ENCODE results near the gene SUDS3. TPM values are rescaled to one million over a fixed set of nuclear protein-coding genes. Genes with fewer than 3 reads are reported as not detected.
A peak's percentile ranks its signal among the peaks of the same experiment; 100 is the strongest.
"Not testable (repeated sequence)": the region's sequence is repeated elsewhere in the genome, so short reads cannot be mapped to it uniquely, and the experiment has no call there.

SUDS3 gene
- total RNA-seq, 1 donor from 2014 or later, result 27.2 TPM

DNA sequence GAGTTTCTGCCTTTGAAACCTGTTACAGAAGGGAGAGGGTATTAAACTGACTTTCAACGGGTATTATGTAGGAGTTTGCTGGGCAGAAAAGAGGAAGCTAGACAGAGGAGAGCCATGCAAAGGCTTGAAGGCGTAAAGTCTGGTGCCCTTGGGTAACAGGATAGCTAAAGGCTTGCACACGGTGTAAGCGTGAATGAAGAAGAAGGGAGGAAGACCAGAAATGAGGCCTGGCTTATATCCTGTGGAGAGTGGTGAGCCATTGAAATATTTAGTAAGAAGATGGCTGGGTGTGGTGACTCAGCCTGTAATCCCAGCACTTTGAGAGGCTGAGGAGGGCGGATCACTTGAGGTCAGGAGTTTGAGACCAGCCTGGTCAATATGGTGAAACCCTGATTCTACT is 22.6 kb downstream of the SUDS3 start:
- TF ChIP-seq, protein P1, sequence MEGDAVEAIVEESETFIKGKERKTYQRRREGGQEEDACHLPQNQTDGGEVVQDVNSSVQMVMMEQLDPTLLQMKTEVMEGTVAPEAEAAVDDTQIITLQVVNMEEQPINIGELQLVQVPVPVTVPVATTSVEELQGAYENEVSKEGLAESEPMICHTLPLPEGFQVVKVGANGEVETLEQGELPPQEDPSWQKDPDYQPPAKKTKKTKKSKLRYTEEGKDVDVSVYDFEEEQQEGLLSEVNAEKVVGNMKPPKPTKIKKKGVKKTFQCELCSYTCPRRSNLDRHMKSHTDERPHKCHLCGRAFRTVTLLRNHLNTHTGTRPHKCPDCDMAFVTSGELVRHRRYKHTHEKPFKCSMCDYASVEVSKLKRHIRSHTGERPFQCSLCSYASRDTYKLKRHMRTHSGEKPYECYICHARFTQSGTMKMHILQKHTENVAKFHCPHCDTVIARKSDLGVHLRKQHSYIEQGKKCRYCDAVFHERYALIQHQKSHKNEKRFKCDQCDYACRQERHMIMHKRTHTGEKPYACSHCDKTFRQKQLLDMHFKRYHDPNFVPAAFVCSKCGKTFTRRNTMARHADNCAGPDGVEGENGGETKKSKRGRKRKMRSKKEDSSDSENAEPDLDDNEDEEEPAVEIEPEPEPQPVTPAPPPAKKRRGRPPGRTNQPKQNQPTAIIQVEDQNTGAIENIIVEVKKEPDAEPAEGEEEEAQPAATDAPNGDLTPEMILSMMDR (IDR thresholded peaks at IDR 0.05; ENCODE audit: unreplicated experiment), result no peak
- peak overlapping the region; percentile 2 for H3K4me3 Mint-ChIP-seq (ENCODE audit: unreplicated experiment)
- peaks cover 5% of the 10 kb centered on the region for H3K27me3 Mint-ChIP-seq (ENCODE audit: unreplicated experiment)
- H3K9me3 Mint-ChIP-seq (ENCODE audit: unreplicated experiment), result no peaks in the 10 kb centered on the region
- H3K36me3 Mint-ChIP-seq (ENCODE audit: low read depth, unreplicated experiment), result peaks cover 36% of the 10 kb centered on the region
- H3K27ac Mint-ChIP-seq (ENCODE audit: unreplicated experiment), result no peak overlapping the region
- no peak for DNase-seq (ENCODE audit: low spot score)
- peaks cover 4% of the 10 kb centered on the region for H3K4me1 Mint-ChIP-seq (ENCODE audit: unreplicated experiment)

- Mint-ChIP-seq H3K4me3 (ENCODE audit: unreplicated experiment) (no peak overlapping the region), H3K9me3 (ENCODE audit: unreplicated experiment) (no peaks in the 10 kb centered on the region), H3K27ac (ENCODE audit: unreplicated experiment) (no peak overlapping the region), H3K36me3 (ENCODE audit: low read depth, unreplicated experiment) (peaks cover 37% of the 10 kb centered on the region), H3K4me1 (ENCODE audit: unreplicated experiment) (peaks cover 4% of the 10 kb centered on the region), H3K27me3 (ENCODE audit: unreplicated experiment) (peaks cover 6% of the 10 kb centered on the region)
- TF ChIP-seq, protein P1 (IDR thresholded peaks at IDR 0.05; ENCODE audit: unreplicated experiment), result no peak
- no peak for DNase-seq (ENCODE audit: low spot score)
Measured at GRCh38 chr12:118402251-118402650, 25.9 kb downstream of the SUDS3 start.

- Mint-ChIP-seq H3K9me3 (ENCODE audit: unreplicated experiment) (no peaks in the 10 kb centered on the region), H3K4me1 (ENCODE audit: unreplicated experiment) (no peaks in the 10 kb centered on the region), H3K27me3 (ENCODE audit: unreplicated experiment) (peaks cover 5% of the 10 kb centered on the region), H3K27ac (ENCODE audit: unreplicated experiment) (no peak overlapping the region), H3K4me3 (ENCODE audit: unreplicated experiment) (no peak overlapping the region), H3K36me3 (ENCODE audit: low read depth, unreplicated experiment) (peaks cover 29% of the 10 kb centered on the region)
- TF ChIP-seq, protein P1 (IDR thresholded peaks at IDR 0.05; ENCODE audit: unreplicated experiment), result peak; percentile 82
- peak; percentile 62 for DNase-seq (ENCODE audit: low spot score)
Measured at GRCh38 chr12:118404876-118405521, 28.6 kb downstream of the SUDS3 start.

GRCh38 chr12:118408241-118408640 is 31.9 kb downstream of the SUDS3 start:
- H3K27me3 Mint-ChIP-seq (ENCODE audit: unreplicated experiment); H3K4me3 Mint-ChIP-seq (ENCODE audit: unreplicated experiment); H3K27ac Mint-ChIP-seq (ENCODE audit: unreplicated experiment); H3K9me3 Mint-ChIP-seq (ENCODE audit: unreplicated experiment); DNase-seq (ENCODE audit: low spot score); H3K4me1 Mint-ChIP-seq (ENCODE audit: unreplicated experiment): not testable (repeated sequence)
- peaks cover 32% of the 10 kb centered on the region for H3K36me3 Mint-ChIP-seq (ENCODE audit: low read depth, unreplicated experiment)

DNA sequence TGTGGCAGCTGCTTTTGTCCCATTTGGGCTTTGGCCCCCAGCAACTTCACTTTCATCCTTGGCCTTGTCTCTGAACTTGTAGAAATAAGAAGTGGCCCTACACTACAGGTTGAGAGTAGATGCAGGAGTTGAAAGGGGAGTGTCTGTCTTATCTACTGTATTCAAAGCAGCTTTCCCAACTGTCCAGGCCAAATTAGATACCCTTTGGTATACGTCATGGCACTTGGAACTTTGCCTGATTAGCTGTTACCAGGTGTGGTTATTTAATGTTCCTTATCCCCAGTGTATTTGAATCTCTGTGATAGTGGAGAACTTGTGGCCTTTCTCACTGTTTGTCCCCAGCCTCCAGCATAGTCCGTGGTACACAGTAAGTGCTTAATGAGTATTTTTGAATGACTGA is 33.5 kb downstream of the SUDS3 start:
- peaks cover 39% of the 10 kb centered on the region for H3K36me3 Mint-ChIP-seq (ENCODE audit: low read depth, unreplicated experiment)
- TF ChIP-seq, protein P1 (IDR thresholded peaks at IDR 0.05; ENCODE audit: unreplicated experiment), result no peak
- no peak overlapping the region for H3K27ac Mint-ChIP-seq (ENCODE audit: unreplicated experiment)
- H3K4me1 Mint-ChIP-seq (ENCODE audit: unreplicated experiment), result no peaks in the 10 kb centered on the region
- H3K4me3 Mint-ChIP-seq (ENCODE audit: unreplicated experiment), result no peak overlapping the region
- peaks cover 3% of the 10 kb centered on the region for H3K27me3 Mint-ChIP-seq (ENCODE audit: unreplicated experiment)
- DNase-seq (ENCODE audit: low spot score), result no peak
- no peaks in the 10 kb centered on the region for H3K9me3 Mint-ChIP-seq (ENCODE audit: unreplicated experiment)
